GM19467 (cell line): ENCODE measurements around the gene ERCC5.

Source experiments
- ATAC-seq: cut with Tn5 transposase; IDR thresholded peaks from one replicate; pipeline ENCODE4 v1.9.1; 2021; ENCODE audit warnings: mild to moderate bottlenecking, moderate library complexity; ENCODE audit not compliant: unreplicated experiment

The ERCC5 gene

DNA sequence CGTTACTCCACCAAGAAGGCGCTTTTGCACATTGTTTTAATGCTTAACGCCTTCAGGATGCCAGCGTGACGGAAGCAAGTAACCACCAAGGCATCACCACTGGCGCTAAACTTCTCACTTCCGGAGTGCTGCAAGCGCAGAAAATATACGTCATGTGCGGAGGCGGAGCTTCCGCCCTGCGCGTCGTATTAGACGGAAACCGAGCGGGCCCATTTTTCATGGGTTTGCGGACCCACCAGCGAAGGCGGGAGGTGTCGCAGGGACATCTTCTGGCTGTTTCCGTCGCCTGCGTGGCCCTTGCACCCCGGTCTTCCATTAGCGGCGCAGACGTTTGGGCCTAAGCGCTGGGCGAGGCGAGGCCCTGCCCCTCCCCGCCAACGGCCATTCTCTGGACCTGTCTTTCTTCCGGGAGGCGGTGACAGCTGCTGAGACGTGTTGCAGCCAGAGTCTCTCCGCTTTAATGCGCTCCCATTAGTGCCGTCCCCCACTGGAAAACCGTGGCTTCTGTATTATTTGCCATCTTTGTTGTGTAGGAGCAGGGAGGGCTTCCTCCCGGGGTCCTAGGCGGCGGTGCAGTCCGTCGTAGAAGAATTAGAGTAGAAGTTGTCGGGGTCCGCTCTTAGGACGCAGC lies at the start of gene ERCC5:
Gene ERCC5 (plus strand): TSS at position 403 of the 631 bp plus-strand sequence. CDS start 235 bp downstream, outside the sequence.
- peak; percentile 76 for ATAC-seq

GRCh38 chr13:102798581-102799425 lies 47.0 kb upstream of the ERCC5 start, which contains the start of the genes BIVM and POGLUT2:
TSS of gene BIVM (plus strand) at chr13:102799119. CDS start at chr13:102807268, 8,149 bp downstream.
TSS of gene POGLUT2 (minus strand) at chr13:102798976. CDS start at chr13:102798670, 306 bp downstream.
- peak; percentile 81 for ATAC-seq

DNA sequence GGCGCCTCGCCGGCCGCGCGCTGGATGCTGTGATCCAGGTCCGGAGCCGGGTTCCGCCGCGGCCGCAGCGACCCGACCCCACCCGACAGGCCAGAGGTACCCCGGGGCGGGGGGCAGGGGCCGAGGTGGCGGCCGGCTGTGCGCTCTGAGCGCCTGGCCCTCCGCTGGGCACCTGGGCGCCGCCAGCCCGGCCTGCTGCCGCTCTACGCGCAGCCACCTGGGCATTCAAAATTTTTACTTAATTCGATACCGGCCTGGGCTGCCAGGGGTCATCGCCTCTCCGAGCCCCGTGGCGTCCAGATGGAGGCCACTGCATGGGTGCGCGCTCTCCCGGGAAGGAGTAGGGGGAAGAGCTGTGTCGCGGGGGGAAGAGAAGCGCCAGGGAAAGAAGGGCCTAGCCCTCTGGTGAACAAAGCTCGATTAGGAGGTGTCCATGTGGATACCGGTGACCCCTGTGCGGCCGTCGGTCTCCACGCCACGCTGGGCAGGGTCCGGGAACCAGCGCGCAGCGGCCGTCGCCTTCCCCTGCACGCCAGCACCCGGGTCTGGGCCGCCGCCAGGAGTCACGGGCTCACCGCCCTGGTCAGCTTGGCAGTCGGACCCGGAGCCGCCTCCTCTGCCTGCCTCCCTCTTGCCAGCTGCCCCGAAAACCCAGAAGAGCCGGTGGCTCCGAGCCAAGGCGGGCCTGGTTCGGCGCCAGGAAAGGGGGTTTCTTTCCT lies 46.2 kb upstream of the ERCC5 start:
- ATAC-seq, result peak; percentile 4

DNA sequence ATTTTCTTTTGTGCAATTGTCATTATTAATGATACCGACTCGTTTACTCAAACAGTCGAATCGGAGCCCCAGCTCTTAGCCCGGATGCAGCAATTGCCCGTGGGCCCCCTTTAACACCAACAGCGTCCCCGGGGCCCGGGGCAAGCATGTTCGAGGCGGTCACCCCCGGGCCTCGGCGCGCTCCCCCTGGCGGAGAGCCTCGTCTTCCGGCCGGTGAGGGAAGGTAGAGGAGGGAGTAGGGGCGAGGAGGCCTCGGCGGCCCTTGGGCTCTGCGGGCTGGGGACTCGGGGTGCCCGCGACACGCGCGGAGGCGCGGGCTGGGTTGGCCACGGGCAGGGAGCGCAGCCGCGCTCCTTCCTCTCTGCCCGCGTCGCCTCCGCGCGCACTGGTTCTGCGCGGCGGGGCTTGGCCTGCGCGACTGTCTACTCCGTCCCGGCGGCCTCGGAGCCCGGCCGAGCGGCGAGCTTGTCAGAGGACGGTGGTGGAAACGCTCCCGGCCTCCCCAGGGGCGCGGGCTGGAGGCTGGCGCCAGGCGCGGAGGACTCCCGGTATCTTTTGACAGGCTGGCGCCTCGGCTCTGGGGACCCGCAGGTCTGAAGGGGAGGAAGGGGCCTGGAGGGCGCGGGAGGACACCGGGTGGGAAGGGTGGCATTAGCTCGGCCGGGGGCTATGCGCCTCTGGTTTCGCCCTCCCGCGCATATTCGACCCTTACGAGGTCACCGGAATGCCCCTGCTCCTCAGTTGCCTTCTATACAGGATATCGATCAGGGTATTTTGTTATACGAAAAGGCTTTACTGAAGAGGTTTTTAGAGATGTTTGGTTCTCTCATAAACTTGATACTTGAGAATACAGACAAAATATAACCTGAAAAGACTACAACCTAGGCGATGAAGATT lies 45.4 kb upstream of the ERCC5 start:
- ATAC-seq, result peak; percentile 79

DNA sequence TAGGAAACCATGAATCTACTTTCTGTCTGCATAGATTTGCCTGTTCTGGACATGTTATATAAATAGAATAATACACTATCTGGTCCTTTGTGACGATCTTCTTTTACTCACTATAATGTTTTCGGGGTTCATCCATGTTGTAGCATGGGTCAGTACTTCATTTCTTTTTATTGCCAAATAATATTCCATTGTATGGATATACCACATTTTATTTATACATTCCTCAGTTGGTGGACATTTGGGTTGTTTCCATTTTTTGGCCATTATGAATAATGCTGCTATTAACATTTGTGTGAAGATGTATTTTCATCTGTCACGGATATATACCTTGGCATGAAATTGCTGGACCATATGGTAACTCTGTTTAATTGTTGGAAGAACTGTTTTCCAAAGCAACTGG lies 40.2 kb upstream of the ERCC5 start:
- ATAC-seq, result no peak

- ATAC-seq, result no peak
These were observed 38.1 kb upstream of the ERCC5 start for GRCh38 chr13:102807699-102808098.

DNA sequence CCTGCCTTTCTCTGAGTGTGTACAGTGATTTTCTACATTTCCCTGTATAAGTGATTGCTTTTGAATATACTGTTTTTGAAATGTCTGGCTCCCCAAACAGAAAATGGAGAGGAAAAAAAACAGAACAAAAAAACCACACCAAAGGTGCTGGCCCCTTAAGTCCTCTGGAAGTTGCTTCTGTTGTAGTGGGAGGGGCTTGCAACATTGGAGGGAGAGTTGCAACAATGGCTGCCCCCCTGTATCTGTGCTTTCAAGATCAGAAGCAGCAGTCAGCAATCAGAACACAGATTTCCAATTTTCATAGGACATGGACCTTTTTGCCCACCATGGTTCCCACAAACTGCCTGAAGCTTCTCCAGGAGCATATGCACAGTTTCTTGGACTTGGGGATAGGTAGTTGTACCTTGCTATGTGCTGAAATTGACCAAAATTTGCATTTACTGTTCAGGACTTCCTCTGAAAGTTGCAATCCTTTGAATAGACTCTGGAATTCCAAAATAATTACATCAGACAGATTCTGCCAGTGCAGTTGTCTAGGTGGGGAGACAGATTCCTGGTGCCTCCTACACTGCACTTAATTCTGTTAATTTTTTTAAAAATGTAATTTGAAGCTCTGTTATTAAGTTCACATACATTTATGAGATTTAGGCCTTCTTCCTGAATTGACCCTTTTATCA lies 33.1 kb upstream of the ERCC5 start:
- ATAC-seq, result no peak

- no peak for ATAC-seq
These were observed 31.7 kb upstream of the ERCC5 start for GRCh38 chr13:102814025-102814607.

GRCh38 chr13:102814793-102815192 lies 31.0 kb upstream of the ERCC5 start:
- ATAC-seq, result no peak

DNA sequence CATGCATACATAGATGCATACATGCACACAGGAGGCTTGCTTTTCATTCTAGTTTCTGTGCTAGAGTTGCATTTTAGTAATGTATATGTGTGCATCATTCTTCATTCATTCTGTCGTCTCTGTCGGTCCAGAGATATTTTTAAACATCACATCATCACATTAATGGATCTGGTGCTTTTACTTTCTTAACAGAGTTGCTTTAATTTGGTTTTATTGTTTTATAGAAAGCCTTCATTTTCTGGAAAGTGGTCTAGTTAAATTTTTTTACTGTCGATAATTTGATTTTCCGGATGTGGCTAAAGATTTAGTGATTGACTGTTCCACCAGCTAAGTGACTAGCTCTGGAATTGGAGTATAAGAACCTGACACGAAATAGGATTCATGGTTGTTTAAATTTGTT lies 30.0 kb upstream of the ERCC5 start:
- ATAC-seq, result no peak

DNA sequence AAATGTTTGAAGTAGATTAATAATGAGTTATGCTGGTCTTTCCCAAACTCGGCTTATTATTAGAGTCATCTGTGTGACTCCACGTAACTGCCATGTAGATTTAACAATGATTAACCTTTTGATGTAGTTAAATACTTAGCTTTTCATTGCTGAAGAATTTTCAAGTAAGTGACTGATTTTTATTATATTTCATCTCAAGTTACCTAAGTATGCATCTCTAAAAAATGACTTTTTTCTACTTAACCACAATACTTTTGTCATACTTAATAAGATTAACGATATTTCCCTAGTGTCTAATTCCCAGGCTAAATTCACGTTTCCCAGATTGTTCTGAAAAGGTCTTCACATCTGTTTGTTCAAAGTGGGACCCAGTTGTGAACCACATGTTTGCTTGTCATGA lies 29.1 kb upstream of the ERCC5 start:
- ATAC-seq, result no peak

- no peak for ATAC-seq
These were observed 28.6 kb upstream of the ERCC5 start for GRCh38 chr13:102817241-102817640.

DNA sequence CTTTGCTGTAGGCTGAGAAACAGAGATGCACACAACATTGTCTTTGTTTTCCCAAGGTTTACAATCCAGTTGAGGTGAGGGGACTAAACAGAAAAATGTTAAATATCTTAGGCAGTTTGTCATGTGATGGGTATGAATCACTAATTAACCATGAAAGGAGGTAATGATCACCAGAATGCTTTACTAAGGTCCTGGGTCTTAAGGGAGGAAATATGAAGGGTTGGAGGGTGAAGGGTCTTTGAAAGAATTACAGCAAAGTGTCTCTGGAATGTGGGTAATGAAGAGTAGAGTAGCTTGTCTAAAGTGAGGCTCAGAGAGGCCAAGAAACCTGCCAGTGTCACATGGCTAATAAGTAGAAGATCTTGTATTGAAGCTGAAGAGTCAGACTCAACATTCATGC lies 27.9 kb upstream of the ERCC5 start:
- ATAC-seq, result no peak

- no peak for ATAC-seq
These were observed 20.4 kb upstream of the ERCC5 start for GRCh38 chr13:102825400-102825799.

- no peak for ATAC-seq
These were observed 19.7 kb upstream of the ERCC5 start for GRCh38 chr13:102825921-102826706.

- ATAC-seq, result no peak
These were observed 15.2 kb upstream of the ERCC5 start for GRCh38 chr13:102830646-102831045.

- ATAC-seq, result no peak
These were observed 9.4 kb upstream of the ERCC5 start for GRCh38 chr13:102836471-102836870.

- ATAC-seq, result no peak
These were observed 7.6 kb upstream of the ERCC5 start for GRCh38 chr13:102838273-102838672.

DNA sequence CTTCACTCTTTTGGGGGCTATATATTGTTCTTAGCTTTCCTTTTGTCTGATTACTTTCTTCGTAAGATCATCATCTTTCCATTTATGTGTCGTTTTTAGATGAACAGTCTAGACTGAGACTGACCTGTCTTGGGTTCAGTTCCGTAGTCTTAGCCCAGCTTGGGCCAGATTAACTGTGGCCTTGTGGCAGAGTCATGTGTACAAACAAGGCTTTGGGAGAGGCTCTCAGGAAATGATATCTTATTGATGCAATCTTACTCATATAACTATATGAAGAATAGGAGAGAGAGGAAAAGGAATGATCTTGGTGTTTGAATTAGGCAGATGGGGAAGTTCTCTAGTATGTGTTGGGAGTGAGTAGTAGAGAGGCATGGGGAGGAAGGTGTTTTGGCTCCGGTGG lies 6.8 kb upstream of the ERCC5 start:
- ATAC-seq, result no peak
